Rectal smooth muscle tissue (tissue), 1 donor: ENCODE data around the gene SLC19A2.

Experiments used
- H3K27ac ChIP-seq: one replicate; pipeline ENCODE4 v1.7.0; 2013; ENCODE audit warnings: low read depth, low read length, inconsistent platforms
- H3K27me3 ChIP-seq: one replicate; pipeline ENCODE4 v1.7.0; 2013; ENCODE audit warnings: low read length; ENCODE audit not compliant: control insufficient read depth, insufficient read depth
- H3K36me3 ChIP-seq: one replicate; pipeline ENCODE4 v1.7.0; 2013; ENCODE audit warnings: low read length; ENCODE audit not compliant: control insufficient read depth, insufficient read depth
- H3K4me1 ChIP-seq: one replicate; pipeline ENCODE4 v1.7.0; 2013; ENCODE audit warnings: low read length; ENCODE audit not compliant: control insufficient read depth, insufficient read depth
- H3K4me3 ChIP-seq: one replicate; pipeline ENCODE4 v1.7.0; 2013; ENCODE audit warnings: low read length
- H3K9ac ChIP-seq: one replicate; pipeline ENCODE4 v1.7.0; 2013; ENCODE audit warnings: low read length

The SLC19A2 gene

GRCh38 chr1:169484101-169484500 lies 1.6 kb downstream of the SLC19A2 start:
- Histone ChIP-seq H3K27ac (no peak overlapping the region), H3K4me1 (peaks cover 15% of the 10 kb centered on the region), H3K9ac (no peak overlapping the region), H3K36me3 (no peaks in the 10 kb centered on the region), H3K4me3 (peak overlapping the region; percentile 82), H3K27me3 (no peaks in the 10 kb centered on the region)

GRCh38 chr1:169483500-169483966 lies 2.2 kb downstream of the SLC19A2 start:
- no peak overlapping the region for H3K27ac ChIP-seq
- no peak overlapping the region for H3K4me3 ChIP-seq
- no peak overlapping the region for H3K9ac ChIP-seq
- H3K27me3 ChIP-seq = no peaks in the 10 kb centered on the region
- peaks cover 15% of the 10 kb centered on the region for H3K4me1 ChIP-seq
- no peaks in the 10 kb centered on the region for H3K36me3 ChIP-seq

- no peak overlapping the region for H3K9ac ChIP-seq
- H3K27me3 ChIP-seq = no peaks in the 10 kb centered on the region
- H3K36me3 ChIP-seq = no peaks in the 10 kb centered on the region
- H3K27ac ChIP-seq = no peak overlapping the region
- no peaks in the 10 kb centered on the region for H3K4me1 ChIP-seq
- no peak overlapping the region for H3K4me3 ChIP-seq
These were observed 6.2 kb downstream of the SLC19A2 start for GRCh38 chr1:169479363-169480066.

- no peaks in the 10 kb centered on the region for H3K4me1 ChIP-seq
These were observed 7.6 kb downstream of the SLC19A2 start for GRCh38 chr1:169478094-169478672.

GRCh38 chr1:169475806-169476387 lies 9.8 kb downstream of the SLC19A2 start:
- Histone ChIP-seq H3K9ac (no peak overlapping the region), H3K27ac (no peak overlapping the region), H3K27me3 (no peaks in the 10 kb centered on the region), H3K4me3 (no peak overlapping the region), H3K4me1 (no peaks in the 10 kb centered on the region), H3K36me3 (no peaks in the 10 kb centered on the region)

More at GRCh38 chr1:169478094-169478672, 7.6 kb downstream of the SLC19A2 start:
- no peak overlapping the region for H3K27ac ChIP-seq
- H3K4me3 ChIP-seq = no peak overlapping the region
- H3K9ac ChIP-seq = no peak overlapping the region
- H3K27me3 ChIP-seq = no peaks in the 10 kb centered on the region
- H3K36me3 ChIP-seq = no peaks in the 10 kb centered on the region

GRCh38 chr1:169474302-169474995 lies 11.3 kb downstream of the SLC19A2 start:
- no peak overlapping the region for H3K9ac ChIP-seq
- no peaks in the 10 kb centered on the region for H3K27me3 ChIP-seq
- no peaks in the 10 kb centered on the region for H3K4me1 ChIP-seq
- no peak overlapping the region for H3K27ac ChIP-seq
- peaks cover 2% of the 10 kb centered on the region for H3K36me3 ChIP-seq
- no peak overlapping the region for H3K4me3 ChIP-seq

- no peak overlapping the region for H3K4me3 ChIP-seq
- H3K36me3 ChIP-seq = peaks cover 2% of the 10 kb centered on the region
- no peak overlapping the region for H3K27ac ChIP-seq
- no peak overlapping the region for H3K9ac ChIP-seq
- H3K4me1 ChIP-seq = no peaks in the 10 kb centered on the region
- no peaks in the 10 kb centered on the region for H3K27me3 ChIP-seq
These were observed 12.4 kb downstream of the SLC19A2 start for GRCh38 chr1:169473347-169473746.

GRCh38 chr1:169472738-169473137 lies 13.0 kb downstream of the SLC19A2 start:
- no peak overlapping the region for H3K4me3 ChIP-seq
- H3K36me3 ChIP-seq = peaks cover 5% of the 10 kb centered on the region
- H3K4me1 ChIP-seq = no peaks in the 10 kb centered on the region
- H3K27ac ChIP-seq = no peak overlapping the region
- no peaks in the 10 kb centered on the region for H3K27me3 ChIP-seq
- H3K9ac ChIP-seq = no peak overlapping the region

- H3K4me3 ChIP-seq = no peak overlapping the region
- peaks cover 8% of the 10 kb centered on the region for H3K36me3 ChIP-seq
- no peaks in the 10 kb centered on the region for H3K4me1 ChIP-seq
- no peak overlapping the region for H3K27ac ChIP-seq
- no peaks in the 10 kb centered on the region for H3K27me3 ChIP-seq
- no peak overlapping the region for H3K9ac ChIP-seq
These were observed 16.8 kb downstream of the SLC19A2 start for GRCh38 chr1:169468982-169469381.

GRCh38 chr1:169466259-169467230 lies 19.2 kb downstream of the SLC19A2 start:
- Histone ChIP-seq H3K4me1 (no peaks in the 10 kb centered on the region), H3K4me3 (no peak overlapping the region), H3K27me3 (no peaks in the 10 kb centered on the region), H3K9ac (no peak overlapping the region), H3K27ac (no peak overlapping the region), H3K36me3 (peaks cover 8% of the 10 kb centered on the region)

GRCh38 chr1:169465281-169465680 lies 20.5 kb downstream of the SLC19A2 start:
- no peaks in the 10 kb centered on the region for H3K27me3 ChIP-seq
- H3K4me3 ChIP-seq = no peak overlapping the region
- H3K4me1 ChIP-seq = no peaks in the 10 kb centered on the region
- no peak overlapping the region for H3K27ac ChIP-seq
- H3K9ac ChIP-seq = no peak overlapping the region
- peaks cover 8% of the 10 kb centered on the region for H3K36me3 ChIP-seq
